HG03457 (cell line): ENCODE results near the gene SLC19A3.
"Not testable (repeated sequence)": the region's sequence is repeated elsewhere in the genome, so short reads cannot be mapped to it uniquely, and the experiment has no call there.

Experiments
- ATAC-seq: cut with Tn5 transposase; IDR thresholded peaks from one replicate; pipeline ENCODE4 v1.9.1; 2021; ENCODE audit warnings: moderate number of reproducible peaks; ENCODE audit not compliant: unreplicated experiment

SLC19A3 gene

DNA sequence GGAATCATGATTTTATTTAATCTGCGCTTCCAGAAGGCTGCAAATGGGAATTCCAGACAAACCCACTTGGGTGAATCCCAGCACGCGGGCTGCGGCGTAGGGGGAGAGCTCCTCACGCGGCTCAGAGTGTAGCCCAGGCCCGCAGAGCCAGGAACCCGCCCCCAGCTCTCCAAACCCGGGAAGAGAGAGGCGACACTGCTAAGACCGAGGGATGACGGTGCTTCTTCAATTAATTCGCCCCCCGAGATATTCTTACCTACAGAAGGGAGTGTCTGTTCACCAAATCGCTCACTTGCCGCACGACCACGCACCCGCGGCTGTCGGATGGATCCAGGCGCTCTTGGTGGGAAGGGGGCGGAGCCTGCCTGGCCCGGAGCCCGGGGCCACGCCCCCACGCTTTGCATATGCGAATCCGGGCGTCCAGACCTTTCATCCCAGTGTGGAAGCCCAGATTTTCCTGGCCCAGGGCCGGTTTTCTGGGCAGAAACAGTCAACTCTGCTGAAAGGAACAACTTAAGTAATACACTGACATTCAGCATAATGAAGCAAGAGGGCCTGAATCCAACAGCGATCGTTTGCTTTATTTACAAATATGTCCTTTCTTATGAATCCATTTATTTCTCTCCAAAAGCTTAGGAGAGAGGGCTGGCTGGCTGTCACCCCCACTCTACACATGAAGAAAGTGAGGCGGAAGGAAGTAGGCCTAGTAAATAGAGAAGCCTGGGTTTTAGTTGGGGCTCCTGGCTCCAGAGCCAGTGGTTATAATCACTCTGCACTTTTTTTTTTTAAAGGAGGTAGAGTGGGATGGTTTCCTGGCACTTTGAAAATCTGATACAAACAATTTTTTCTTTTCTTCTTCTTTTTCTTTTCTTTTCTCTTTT is at the start of gene SLC19A3:
Gene SLC19A3, minus strand, starts transcription at position 342 of the 881 bp plus-strand sequence. CDS start 15,710 bp downstream, outside the sequence.
- no peak for ATAC-seq

GRCh38 chr2:227766373-227766883 is 48.6 kb upstream of the SLC19A3 start:
- peak; percentile 99 for ATAC-seq

DNA sequence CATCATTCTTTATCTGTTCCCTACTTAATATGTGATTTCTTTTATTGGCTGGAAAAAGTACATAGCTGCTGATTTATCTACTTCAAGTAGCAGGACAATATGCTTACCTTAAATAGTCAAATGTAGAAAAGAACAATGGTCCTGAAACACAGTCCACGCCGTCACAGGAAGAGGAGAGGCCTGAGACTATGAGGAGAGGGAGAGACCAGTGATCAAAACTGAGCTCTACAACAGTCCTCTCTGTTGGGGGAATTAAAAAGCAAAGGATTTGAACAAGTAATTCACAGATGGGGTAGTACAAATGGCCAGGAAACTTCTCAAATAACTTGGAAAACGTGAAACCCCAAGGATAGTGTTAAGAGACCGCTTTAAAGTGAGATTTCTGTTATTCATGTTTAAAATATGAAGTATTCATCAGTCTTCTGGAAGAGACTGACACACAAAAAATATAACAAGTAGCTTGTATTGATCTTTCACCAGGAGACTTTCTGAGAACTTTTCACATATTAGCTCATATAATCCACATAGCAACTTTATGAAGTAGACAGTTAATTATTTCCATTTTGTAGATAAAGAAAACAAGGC is 48.1 kb upstream of the SLC19A3 start:
- ATAC-seq = no peak

DNA sequence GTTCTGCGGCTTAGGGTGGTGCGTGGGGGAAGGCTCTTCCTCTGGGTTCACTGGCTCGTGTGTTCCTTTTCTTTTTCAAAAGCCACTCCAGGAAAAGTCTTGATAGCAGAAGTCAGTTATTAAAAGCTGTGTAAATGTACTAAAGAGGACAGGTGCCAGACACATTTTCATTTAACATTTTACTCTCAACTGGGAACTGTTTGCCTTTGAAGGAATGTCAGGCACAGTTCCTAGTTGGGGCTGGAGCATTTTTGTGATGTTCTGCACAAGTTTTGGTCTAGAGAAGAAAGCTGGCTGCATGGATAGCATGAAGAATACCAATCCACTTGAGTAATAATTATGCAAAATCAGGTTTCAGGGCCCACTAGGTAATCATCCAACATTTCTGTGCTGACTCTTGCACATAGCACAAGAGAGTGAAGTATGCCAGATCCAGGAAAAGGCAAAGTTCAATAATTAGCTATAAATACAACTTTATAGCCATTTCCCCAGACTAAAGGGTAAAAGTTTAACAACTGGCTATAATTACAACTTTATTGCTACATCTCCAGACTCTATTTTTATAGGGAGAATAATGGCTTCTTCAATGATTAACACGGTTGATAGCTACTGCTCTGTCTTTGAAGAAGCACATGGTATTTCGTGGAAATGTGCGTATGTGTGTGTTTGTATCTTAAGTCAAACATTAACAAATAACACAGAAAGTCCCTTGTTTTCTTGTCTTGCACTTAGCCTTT is 44.1 kb upstream of the SLC19A3 start:
- no peak for ATAC-seq

- no peak for ATAC-seq
Measured at GRCh38 chr2:227759411-227760118, 41.7 kb upstream of the SLC19A3 start.

DNA sequence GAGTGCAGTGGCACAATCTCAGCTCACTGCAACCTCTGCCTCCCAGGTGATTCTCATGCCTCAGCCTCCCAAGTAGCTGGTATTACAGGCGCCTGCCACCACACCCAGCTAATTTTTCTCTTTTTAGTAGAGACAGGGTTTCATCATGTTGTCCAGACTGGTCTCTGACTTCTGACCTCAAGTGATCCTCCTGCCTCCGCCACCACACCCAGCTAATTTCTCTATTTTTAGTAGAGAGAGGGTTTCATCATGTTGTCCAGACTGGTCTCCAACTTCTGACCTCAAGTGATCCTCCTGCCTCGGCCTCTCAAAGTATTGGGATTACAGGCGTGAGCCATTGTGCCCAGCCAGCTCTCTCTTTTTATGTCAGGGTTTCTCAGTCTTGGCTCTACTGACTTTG is 38.4 kb upstream of the SLC19A3 start:
- ATAC-seq = not testable (repeated sequence)

DNA sequence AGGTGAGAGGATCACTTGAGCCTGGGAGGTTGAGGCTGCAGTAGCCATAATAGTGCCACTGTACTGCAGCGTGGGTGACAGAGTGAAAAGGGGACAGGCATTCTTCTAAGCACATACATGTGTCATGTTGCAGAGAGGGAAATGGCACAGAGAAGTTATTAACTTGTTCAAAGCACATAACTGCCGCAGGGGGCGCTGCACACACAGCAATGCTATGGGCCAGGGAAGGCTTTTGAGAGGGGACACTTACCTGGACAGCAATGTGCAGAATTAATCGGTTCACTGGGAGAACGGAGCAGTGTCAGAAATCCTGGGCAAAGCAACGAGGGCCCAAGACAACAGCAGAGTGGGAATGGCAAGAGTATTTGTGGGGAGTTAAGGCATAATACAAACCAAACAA is 30.3 kb upstream of the SLC19A3 start:
- ATAC-seq = no peak

- no peak for ATAC-seq
Measured at GRCh38 chr2:227745594-227745993, 27.8 kb upstream of the SLC19A3 start, which contains the start of gene SCYGR8. SCYGR8 (plus strand) TSS chr2:227745894; CDS start chr2:227745894, 0 bp downstream.

- ATAC-seq = not testable (repeated sequence)
Measured at GRCh38 chr2:227740705-227741104, 22.9 kb upstream of the SLC19A3 start.

- ATAC-seq = no peak
Measured at GRCh38 chr2:227739351-227739750, 21.5 kb upstream of the SLC19A3 start.

- ATAC-seq = no peak
Measured at GRCh38 chr2:227728035-227728434, 10.2 kb upstream of the SLC19A3 start, which contains the start of gene SCYGR7. SCYGR7 (plus strand) TSS chr2:227728335; CDS start chr2:227728335, 0 bp downstream.

DNA sequence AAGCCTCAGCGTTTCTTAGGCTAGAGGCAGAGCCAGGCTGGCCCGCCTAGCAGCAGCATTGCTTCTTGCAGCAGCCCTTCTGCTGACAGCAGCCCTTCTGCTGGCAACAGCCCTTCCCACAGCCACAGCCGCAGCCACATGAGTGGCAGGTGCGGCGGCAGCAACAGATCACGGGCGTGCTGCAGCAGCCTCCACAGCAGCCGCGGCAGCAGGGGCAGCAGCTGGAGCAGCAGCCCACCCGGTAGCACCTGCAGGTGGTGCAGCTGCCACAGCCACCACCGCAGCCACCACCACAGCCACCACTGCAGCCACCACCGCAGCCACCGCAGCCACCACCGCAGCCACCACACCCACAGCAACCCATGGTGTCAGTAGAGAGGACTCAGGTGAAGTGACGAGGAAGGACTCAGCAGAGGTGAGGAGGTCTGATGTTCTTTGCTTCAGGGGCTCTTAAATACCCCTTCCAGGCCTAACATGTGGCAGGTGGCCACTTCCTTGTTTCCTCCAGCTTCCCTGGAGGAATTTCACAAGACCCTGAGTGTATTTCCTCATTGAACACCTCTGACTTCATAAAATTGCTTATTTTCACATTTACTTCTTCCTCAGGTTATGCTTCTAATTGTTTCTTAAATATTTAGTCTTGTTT is 6.7 kb upstream of the SLC19A3 start, which contains the start of gene SCYGR6:
Gene SCYGR6, minus strand, starts transcription at position 364 of the 646 bp plus-strand sequence. Its CDS starts 0 bp downstream, at position 364.
- no peak for ATAC-seq

- not testable (repeated sequence) for ATAC-seq
Measured at GRCh38 chr2:227722821-227723220, 5.0 kb upstream of the SLC19A3 start.

DNA sequence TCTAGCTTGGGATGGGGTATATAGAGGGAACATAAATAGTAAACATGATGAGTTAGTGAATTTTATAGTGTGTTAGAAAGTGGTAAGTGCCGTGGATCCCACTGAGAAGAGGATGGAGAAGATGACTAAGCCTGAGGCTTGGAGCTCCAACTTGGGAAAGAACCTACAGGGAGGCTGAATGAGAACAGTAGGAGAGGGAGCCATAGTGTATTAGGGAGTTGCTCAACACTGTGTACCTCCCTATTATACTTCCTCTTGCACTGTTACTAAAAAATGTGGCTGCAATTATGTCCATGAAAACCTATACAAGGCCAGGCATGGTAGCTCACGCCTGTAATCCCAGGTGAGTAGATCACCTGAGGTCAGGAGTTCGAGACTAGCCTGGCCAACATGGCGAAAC is 2.9 kb upstream of the SLC19A3 start:
- no peak for ATAC-seq

DNA sequence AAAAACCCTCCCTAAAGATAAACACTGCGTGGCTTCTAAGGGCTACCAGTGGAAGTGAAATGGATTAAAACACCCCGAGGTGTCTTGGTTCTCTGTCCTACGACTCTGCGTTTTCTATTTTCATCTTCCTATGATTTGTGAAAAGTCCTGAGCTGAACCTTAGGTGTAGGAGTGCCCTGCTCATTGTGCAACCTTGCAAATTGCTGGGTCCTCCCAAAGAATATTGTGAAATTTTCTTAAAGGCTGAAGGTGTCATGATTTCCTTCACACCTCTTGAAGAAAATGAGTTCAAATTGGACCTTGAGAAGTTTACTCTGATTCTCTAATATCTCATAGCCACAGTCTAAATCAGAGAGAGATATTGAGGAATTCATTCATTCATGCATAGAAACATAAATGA is 1.8 kb upstream of the SLC19A3 start:
- no peak for ATAC-seq

DNA sequence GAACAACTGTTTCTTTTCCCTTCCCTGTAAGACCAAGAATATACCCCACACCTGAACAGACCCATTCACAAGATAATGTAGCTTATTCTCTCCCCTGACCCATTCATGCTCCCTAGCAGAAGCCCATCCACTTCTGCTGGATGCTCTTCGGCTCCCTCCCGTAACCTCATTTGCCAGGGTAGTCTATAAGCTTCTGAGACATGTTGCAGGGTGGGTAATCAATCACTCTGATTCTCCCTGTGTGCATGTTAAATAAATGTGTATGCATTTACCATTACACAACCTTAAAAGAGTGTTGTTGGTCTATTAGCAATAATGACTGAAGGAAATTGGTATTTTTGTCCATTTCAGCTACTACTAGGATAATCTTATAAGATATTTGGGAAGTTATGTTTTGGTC is 1.3 kb downstream of the SLC19A3 start:
- no peak for ATAC-seq

GRCh38 chr2:227713291-227713690 is 4.5 kb downstream of the SLC19A3 start:
- ATAC-seq = no peak

DNA sequence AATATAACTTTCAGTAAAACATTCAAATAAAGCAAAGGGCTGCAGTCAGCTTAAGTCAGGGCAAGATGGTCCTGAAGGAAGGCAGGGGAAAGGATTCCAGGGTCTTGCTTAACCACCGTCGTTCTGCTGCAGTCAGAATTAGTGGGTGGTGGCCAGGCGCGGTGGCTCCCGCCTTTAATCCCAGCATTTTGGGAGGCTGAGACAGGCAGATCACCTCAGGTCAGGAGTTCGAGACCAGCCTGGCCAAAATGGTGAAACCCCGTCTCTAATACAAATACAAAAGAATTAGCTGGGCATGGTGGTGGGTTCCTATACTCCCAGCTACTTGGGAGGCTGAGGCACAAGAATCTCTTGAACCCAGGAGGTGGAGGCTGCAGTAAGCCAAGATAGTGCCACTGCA is 6.8 kb downstream of the SLC19A3 start:
- no peak for ATAC-seq

DNA sequence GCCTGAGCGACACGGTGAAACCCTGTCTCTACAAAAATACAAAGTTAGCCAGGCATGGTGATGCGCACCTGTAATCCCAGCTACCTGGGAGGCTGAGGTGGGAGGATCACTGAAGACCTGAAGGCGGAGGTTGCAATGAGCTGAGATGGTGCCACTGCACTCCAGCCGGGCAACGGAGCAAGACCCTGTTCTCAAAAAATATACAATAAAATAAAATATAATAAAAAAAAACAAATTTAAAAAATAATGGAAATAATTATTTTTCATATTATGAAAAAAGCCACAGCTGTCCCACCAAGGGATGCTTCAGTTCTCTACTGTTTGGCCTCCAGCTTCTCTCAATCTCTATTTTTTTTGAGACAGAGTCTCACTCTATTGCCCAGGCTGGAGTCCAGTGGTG is 10.4 kb downstream of the SLC19A3 start:
- ATAC-seq = no peak

DNA sequence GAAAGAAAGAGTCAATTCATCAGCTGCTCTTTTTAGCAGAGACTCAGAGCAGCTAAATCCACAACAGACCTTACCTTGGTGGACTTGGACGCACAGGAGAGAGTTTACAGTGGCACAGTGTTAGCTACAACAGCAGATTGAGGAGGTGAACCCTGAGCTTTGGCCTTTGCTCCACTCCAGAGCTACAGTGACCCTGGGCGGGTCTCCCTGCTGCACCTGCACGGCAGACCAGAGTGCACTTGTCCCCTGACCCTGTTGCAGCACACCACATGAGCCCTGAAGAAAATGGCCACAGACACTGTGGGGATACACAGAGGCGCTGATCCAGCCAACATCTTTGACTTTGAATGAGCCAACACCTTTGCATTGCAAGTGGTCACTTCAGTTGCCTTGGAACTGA is 11.0 kb downstream of the SLC19A3 start:
- no peak for ATAC-seq
